HG03039 (cell line): ENCODE results near the gene TNIK.

ENCODE experiments used
- ATAC-seq: cut with Tn5 transposase; IDR thresholded peaks from one replicate; pipeline ENCODE4 v1.9.1; 2021; ENCODE audit warnings: mild to moderate bottlenecking, moderate library complexity; ENCODE audit not compliant: unreplicated experiment

TNIK gene

GRCh38 chr3:171023566-171023965 lies 436.6 kb downstream of the TNIK start:
- ATAC-seq = no peak

GRCh38 chr3:171021377-171021776 lies 438.8 kb downstream of the TNIK start:
- ATAC-seq = no peak

GRCh38 chr3:171018156-171018935 lies 441.9 kb downstream of the TNIK start:
- no peak for ATAC-seq

- ATAC-seq = no peak
These were observed 446.1 kb downstream of the TNIK start for GRCh38 chr3:171013822-171014748.

- no peak for ATAC-seq
These were observed 448.3 kb downstream of the TNIK start for GRCh38 chr3:171011873-171012336.
